ENCODE measurements around the gene PDE7B. TPM values are rescaled to one million over a fixed set of nuclear protein-coding genes. Genes with fewer than 3 reads are reported as not detected.
A peak's percentile ranks its signal among the peaks of the same experiment; 100 is the strongest.

PDE7B gene
- total and polyA plus RNA-seq, 8 donors, result 1.3 to 4.7 (median 3.6) TPM

DNA sequence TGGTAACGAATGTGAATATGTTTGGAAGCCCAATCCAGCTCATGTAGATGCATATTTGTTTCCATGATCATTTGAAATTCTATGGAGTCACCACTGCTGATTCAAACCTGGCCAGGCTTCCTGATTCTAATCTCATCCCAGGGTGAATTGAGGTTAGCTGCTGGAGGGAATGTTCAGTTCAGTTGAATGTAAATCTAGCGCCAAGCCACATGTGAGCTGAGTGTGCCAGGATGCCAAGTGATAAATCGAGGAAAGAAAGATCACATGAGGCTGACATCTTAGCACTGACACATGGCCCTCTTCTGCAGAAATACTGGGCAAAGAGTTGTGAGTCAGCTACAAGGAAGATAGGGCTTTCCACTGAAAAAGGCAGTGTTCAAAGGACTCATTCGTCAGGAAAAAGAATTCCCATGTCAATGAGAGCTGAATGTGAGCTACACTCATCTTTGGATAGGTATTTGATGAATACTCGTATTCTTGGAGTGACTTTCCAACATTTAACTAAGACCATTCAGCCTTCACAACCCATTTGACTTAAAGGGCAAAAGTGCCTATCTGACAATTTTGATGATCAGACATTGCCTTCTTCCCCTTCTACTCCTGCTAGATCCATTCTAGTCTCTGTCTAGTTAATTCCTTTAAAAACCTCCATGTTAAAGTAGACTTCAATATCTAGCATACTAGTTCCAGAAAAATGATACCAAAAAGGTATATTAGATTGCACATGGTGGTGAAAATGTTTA lies 226.5 kb downstream of the PDE7B start:
- ATAC-seq (no peak), DNase-seq (no peak)
- Histone ChIP-seq H3K36me3 (no peaks in the 10 kb centered on the region), H3K4me3 (no peak overlapping the region), H3K27me3 (no peaks in the 10 kb centered on the region), H3K4me1 (peaks cover 0 to under 1% of the 10 kb centered on the region in 2 donors), H3K27ac (no peak overlapping the region), H3K9me3 (no peaks in the 10 kb centered on the region)
- TF ChIP-seq, protein P1, sequence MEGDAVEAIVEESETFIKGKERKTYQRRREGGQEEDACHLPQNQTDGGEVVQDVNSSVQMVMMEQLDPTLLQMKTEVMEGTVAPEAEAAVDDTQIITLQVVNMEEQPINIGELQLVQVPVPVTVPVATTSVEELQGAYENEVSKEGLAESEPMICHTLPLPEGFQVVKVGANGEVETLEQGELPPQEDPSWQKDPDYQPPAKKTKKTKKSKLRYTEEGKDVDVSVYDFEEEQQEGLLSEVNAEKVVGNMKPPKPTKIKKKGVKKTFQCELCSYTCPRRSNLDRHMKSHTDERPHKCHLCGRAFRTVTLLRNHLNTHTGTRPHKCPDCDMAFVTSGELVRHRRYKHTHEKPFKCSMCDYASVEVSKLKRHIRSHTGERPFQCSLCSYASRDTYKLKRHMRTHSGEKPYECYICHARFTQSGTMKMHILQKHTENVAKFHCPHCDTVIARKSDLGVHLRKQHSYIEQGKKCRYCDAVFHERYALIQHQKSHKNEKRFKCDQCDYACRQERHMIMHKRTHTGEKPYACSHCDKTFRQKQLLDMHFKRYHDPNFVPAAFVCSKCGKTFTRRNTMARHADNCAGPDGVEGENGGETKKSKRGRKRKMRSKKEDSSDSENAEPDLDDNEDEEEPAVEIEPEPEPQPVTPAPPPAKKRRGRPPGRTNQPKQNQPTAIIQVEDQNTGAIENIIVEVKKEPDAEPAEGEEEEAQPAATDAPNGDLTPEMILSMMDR (IDR thresholded peaks at IDR 0.05), result no peak
- intact Hi-C loops (cut with DNase I), result no loop called here

DNA sequence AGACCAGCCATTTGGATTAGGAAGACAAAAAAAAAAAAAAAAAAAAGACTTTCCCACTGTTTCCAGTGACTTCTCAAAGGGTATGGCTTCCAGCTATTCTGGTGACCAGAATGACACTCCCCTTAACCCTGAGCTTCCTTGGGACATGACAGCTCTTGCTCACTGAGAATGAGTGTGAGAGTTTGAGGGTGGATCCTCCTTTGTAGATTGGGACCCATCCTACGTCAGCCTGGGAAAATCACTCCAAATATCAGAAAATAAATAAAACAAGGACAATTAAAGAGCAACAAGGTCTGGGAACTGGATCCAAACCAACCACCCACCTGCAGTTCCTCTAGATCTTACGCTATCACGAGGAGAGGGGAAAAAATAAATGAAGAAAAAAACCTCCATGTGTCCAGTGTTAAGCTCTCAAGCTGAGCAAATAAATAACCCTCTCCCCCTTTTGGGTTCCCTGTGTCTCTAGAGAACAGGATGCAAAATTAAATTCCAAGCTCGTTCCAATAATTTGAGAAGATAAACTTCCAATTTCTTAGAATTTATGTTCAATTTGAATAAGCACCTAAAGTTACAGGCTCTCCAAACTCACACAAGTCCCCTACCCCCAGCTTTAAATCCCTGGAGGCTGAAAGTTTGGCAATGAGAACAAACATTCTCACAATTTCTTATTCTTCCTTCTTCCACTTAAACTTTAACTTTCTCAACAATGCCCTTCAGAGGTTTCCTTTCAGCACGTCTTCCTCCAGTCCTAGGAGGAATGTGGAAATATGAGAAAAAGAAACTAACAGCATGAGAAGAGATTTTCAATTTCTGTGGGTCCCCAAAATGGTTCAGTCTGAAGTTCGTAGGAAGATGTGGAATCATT lies 228.4 kb downstream of the PDE7B start:
- ATAC-seq (peak; percentile 25), DNase-seq (no peak)
- Histone ChIP-seq H3K36me3 (no peaks in the 10 kb centered on the region), H3K4me3 (no peak overlapping the region), H3K4me1 (peaks cover 0 to 14% of the 10 kb centered on the region in 2 donors), H3K9me3 (no peaks in the 10 kb centered on the region), H3K27me3 (no peaks in the 10 kb centered on the region), H3K27ac (no peak overlapping the region)
- intact Hi-C loops (cut with DNase I), result no loop called here
- TF ChIP-seq, protein P1 (IDR thresholded peaks at IDR 0.05), result no peak

DNA sequence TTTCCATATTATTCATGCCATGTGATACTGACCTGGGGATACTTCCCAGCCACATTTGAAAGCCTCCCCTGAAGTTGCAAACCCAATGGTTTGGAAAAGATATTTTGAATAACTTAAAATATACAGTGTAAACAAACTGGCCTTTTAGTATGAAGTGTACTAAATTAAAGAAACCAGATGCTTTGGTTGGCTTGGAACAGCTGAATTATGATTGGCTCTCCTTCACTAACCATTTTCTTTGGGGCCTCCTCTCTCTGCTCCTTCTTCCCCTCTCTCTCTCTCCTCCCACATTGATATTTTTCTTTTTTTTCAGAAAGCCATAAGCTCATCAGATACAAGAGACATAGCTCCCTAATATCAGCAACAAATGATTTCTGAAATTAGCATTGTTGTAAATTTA lies 232.0 kb downstream of the PDE7B start:
- Histone ChIP-seq H3K4me1 (peaks cover 0 to 14% of the 10 kb centered on the region in 2 donors), H3K9me3 (no peaks in the 10 kb centered on the region), H3K27me3 (no peaks in the 10 kb centered on the region), H3K4me3 (no peak overlapping the region), H3K36me3 (no peaks in the 10 kb centered on the region), H3K27ac (no peak overlapping the region)
- ATAC-seq (no peak), DNase-seq (peak in 1 of 4 donors; percentile 33)
- intact Hi-C loops (cut with DNase I), result no loop called here
- TF ChIP-seq, protein P1 (IDR thresholded peaks at IDR 0.05), result no peak

DNA sequence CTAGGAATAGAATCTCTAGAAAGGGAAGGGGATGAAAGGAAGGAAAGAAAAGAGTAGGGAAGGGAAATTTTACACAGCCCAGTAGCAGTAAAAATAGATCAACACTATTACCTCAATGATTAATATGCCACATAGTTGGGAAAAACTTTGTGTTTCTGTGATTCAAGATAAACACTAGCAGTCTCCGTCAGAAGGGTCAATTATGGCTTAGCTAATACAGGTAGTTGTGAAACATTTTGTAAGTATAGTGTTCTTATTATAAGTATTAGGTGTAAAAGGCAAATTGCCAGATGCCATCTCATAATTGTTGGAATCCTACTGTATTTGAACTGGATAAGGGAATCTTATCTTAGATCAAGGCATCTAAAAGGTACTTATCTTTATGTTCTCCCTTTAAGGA lies 232.9 kb downstream of the PDE7B start:
- Histone ChIP-seq H3K27ac (no peak overlapping the region), H3K9me3 (no peaks in the 10 kb centered on the region), H3K36me3 (no peaks in the 10 kb centered on the region), H3K4me3 (no peak overlapping the region), H3K27me3 (no peaks in the 10 kb centered on the region), H3K4me1 (peaks cover 0 to 14% of the 10 kb centered on the region in 2 donors)
- TF ChIP-seq, protein P1 (IDR thresholded peaks at IDR 0.05), result no peak
- DNase-seq (no peak), ATAC-seq (peak; percentile 49)
- intact Hi-C loops (cut with DNase I), result no loop called here
